HuH-7.5 (cell line): Measurements from ENCODE around the gene B3GNT4.
"Not testable (repeated sequence)": the region's sequence is repeated elsewhere in the genome, so short reads cannot be mapped to it uniquely, and the experiment has no call there.

Experiments
- DNase-seq: peaks from one replicate; pipeline ENCODE4 v3.0.0; 2011; ENCODE audit warnings: low spot score

The B3GNT4 gene

GRCh38 chr12:122216445-122216844 is 12.9 kb downstream of the B3GNT4 start:
- no peak for DNase-seq

- DNase-seq, result peak; percentile 86
These were observed 22.3 kb downstream of the B3GNT4 start, which contains the start of gene DIABLO for GRCh38 chr12:122225683-122226365. DIABLO (minus strand) TSS chr12:122226052; CDS start chr12:122226014, 38 bp downstream.

GRCh38 chr12:122226366-122227125 is 23.0 kb downstream of the B3GNT4 start:
- no peak for DNase-seq

- DNase-seq, result no peak
These were observed 23.8 kb downstream of the B3GNT4 start for GRCh38 chr12:122227341-122227740.

GRCh38 chr12:122228092-122228491 is 24.6 kb downstream of the B3GNT4 start:
- DNase-seq, result no peak

GRCh38 chr12:122230798-122231197 is 27.3 kb downstream of the B3GNT4 start:
- no peak for DNase-seq

GRCh38 chr12:122232691-122233090 is 29.2 kb downstream of the B3GNT4 start:
- no peak for DNase-seq

GRCh38 chr12:122235741-122236140 is 32.2 kb downstream of the B3GNT4 start:
- DNase-seq, result no peak

GRCh38 chr12:122238861-122239260 is 35.4 kb downstream of the B3GNT4 start:
- DNase-seq, result no peak

- no peak for DNase-seq
These were observed 40.5 kb downstream of the B3GNT4 start for GRCh38 chr12:122243965-122244364.

- DNase-seq, result no peak
These were observed 41.3 kb downstream of the B3GNT4 start for GRCh38 chr12:122244565-122245371.

GRCh38 chr12:122245553-122245952 is 42.0 kb downstream of the B3GNT4 start:
- no peak for DNase-seq

- DNase-seq, result no peak
These were observed 46.5 kb downstream of the B3GNT4 start for GRCh38 chr12:122250047-122250446.

- DNase-seq, result no peak
These were observed 47.0 kb downstream of the B3GNT4 start for GRCh38 chr12:122250536-122250935.

- DNase-seq, result not testable (repeated sequence)
These were observed 55.0 kb downstream of the B3GNT4 start for GRCh38 chr12:122258462-122258861.
